ENCODE results near the gene SP3.

DNA sequence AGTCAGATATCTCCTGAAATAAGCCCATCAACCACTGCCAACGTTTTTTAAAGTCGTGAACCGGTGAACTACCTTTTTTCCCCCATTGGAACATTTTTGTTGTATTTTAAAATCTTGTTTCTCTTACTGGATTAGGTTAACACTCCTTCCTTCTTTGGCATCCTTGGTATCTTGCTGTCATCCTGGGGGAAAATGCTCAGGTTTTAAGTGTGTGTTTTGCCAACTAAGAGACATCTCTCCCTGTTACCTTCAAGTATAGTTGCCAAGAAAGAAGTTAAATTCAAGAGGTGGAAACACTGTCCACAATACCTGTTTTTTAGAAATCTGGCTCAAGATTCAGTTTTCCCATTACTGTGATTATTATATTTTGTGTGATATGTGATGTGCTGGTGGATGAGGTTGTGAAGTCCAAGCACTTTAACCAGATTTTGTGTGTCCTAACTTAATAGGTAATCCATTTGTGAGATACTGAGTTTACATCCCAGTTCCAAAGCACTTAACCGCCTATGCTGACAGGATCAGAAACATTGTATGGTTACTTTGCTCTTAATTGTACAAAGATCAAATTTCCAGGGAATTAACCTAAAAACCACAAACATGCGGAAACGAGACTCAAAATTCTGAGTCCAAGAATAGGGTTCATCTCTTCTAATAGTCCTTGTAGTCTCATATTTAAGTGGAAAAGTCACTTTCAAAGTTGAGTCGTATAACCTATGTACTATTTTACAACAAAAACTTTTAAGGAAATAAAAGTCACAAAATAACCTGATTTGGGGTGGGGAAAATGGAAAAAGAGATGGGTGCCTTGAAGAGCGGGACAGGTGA, 1.3 kb upstream of the SP3 start:
- TF ChIP-seq, protein P1, sequence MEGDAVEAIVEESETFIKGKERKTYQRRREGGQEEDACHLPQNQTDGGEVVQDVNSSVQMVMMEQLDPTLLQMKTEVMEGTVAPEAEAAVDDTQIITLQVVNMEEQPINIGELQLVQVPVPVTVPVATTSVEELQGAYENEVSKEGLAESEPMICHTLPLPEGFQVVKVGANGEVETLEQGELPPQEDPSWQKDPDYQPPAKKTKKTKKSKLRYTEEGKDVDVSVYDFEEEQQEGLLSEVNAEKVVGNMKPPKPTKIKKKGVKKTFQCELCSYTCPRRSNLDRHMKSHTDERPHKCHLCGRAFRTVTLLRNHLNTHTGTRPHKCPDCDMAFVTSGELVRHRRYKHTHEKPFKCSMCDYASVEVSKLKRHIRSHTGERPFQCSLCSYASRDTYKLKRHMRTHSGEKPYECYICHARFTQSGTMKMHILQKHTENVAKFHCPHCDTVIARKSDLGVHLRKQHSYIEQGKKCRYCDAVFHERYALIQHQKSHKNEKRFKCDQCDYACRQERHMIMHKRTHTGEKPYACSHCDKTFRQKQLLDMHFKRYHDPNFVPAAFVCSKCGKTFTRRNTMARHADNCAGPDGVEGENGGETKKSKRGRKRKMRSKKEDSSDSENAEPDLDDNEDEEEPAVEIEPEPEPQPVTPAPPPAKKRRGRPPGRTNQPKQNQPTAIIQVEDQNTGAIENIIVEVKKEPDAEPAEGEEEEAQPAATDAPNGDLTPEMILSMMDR (IDR thresholded peaks at IDR 0.05) = no peak
- TF ChIP-seq POLR2A (IDR thresholded peaks at IDR 0.05) = no peak

Data from right lobe of liver (tissue), 4 donors.